Right ventricle myocardium superior (tissue), 1 donor: ENCODE measurements around the gene LIF. TPM values are rescaled to one million over a fixed set of nuclear protein-coding genes. Genes with fewer than 3 reads are reported as not detected.
"Not testable (repeated sequence)": the region's sequence is repeated elsewhere in the genome, so short reads cannot be mapped to it uniquely, and the experiment has no call there.

Source experiments
- ATAC-seq: fragments of 200-7000 bp; cut with Tn5 transposase; one replicate; pipeline ENCODE4 v1.9.1; 2020; ENCODE audit warnings: mild to moderate bottlenecking; ENCODE audit not compliant: poor library complexity
- DNase-seq: peaks from one replicate; pipeline ENCODE4 v3.0.0-alpha.2; 2020
- intact Hi-C: fragments of 100-400 bp; cut with DNase I; formaldehyde crosslinking; loops from one replicate; pipeline ENCODE4 v1.11.2; 2022
- total RNA-seq: library from RNA; stranded (reverse); fragmentation: NEBNext Ultra II Directional; extraction: Animal tissue kit (Norgen Biotek cat#: 25700); gene quantifications from one replicate; pipeline ENCODE4 v1.2.1, GENCODE V29; 2021
- donor health status: DM: no; HTN: yes; CAD: no; lungs with severe emphysema.

Gene LIF
- total RNA-seq, 1 donor from 2014 or later = 0.54 TPM

GRCh38 chr22:30204015-30204741 is 42.4 kb downstream of the LIF start:
- intact Hi-C loops = no loop called here
- DNase-seq (no peak), ATAC-seq (no peak)

GRCh38 chr22:30202531-30203006 is 44.0 kb downstream of the LIF start:
- DNase-seq = no peak
- intact Hi-C loops = no loop called here
- peak; percentile 64 for ATAC-seq

- DNase-seq = no peak
- ATAC-seq = no peak
- intact Hi-C loops = no loop called here
Measured at GRCh38 chr22:30201945-30202344, 44.6 kb downstream of the LIF start.

- intact Hi-C loops, DNase-seq, ATAC-seq: not testable (repeated sequence)
Measured at GRCh38 chr22:30200905-30201304, 45.7 kb downstream of the LIF start.

- DNase-seq (no peak), ATAC-seq (no peak)
- intact Hi-C loops = no loop called here
Measured at GRCh38 chr22:30198921-30199320, 47.6 kb downstream of the LIF start.

- ATAC-seq (no peak), DNase-seq (no peak)
- intact Hi-C loops = no loop called here
Measured at GRCh38 chr22:30198152-30198825, 48.3 kb downstream of the LIF start.

- intact Hi-C loops = no loop called here
- no peak for ATAC-seq
- DNase-seq = no peak
Measured at GRCh38 chr22:30197389-30197788, 49.2 kb downstream of the LIF start.

GRCh38 chr22:30196880-30197336 is 49.7 kb downstream of the LIF start:
- intact Hi-C loops = no loop called here
- no peak for ATAC-seq
- no peak for DNase-seq

GRCh38 chr22:30196141-30196879 is 50.2 kb downstream of the LIF start:
- DNase-seq (peak; percentile 88), ATAC-seq (peak; percentile 86)
- intact Hi-C loops = no loop called here

GRCh38 chr22:30195245-30196140 is 51.1 kb downstream of the LIF start:
- ATAC-seq (peak; percentile 28), DNase-seq (no peak)
- intact Hi-C loops = no loop called here

- no peak for ATAC-seq
- no peak for DNase-seq
- intact Hi-C loops = no loop called here
Measured at GRCh38 chr22:30193031-30193775, 53.4 kb downstream of the LIF start.

- DNase-seq = no peak
- intact Hi-C loops = no loop called here
- ATAC-seq = no peak
Measured at GRCh38 chr22:30192427-30192826, 54.1 kb downstream of the LIF start.

- DNase-seq (no peak), ATAC-seq (no peak)
- intact Hi-C loops = no loop called here
Measured at GRCh38 chr22:30191040-30191701, 55.4 kb downstream of the LIF start.

- intact Hi-C loops = no loop called here
- ATAC-seq = no peak
Measured at GRCh38 chr22:30190574-30190973, 56.0 kb downstream of the LIF start.

More at GRCh38 chr22:30190574-30190973, 56.0 kb downstream of the LIF start:
- DNase-seq = no peak
